SK-N-SH (cell line): ENCODE results near the gene APPL1. TPM values are rescaled to one million over a fixed set of nuclear protein-coding genes. Genes with fewer than 3 reads are reported as not detected.
"Not testable (repeated sequence)": the region's sequence is repeated elsewhere in the genome, so short reads cannot be mapped to it uniquely, and the experiment has no call there.

Source experiments
- CTCF ChIA-PET: fragments of 300-600, 350-600 bp; formaldehyde crosslinking; extraction: SDS; loops from one replicate; lab custom pipeline; 2021; lab: Yijun Ruan, JAX
- POLR2A ChIA-PET: fragments of 350-600 bp; sonication (Branson Sonifier 250); formaldehyde crosslinking; extraction: SDS; loops from one replicate; lab custom pipeline; 2020; ENCODE audit warnings: antibody characterized with exemption, inconsistent platforms; lab: Yijun Ruan, JAX
- DNase-seq: peaks from one replicate; pipeline ENCODE4 v3.0.0; 2012
- H2AFZ ChIP-seq: fragments of 200-600 bp; sonication (generic); 2 replicates; pipeline ENCODE4 v1.8.1; 2016; ENCODE audit warnings: antibody characterized with exemption, mild to moderate bottlenecking, low read depth
- H3F3A ChIP-seq: fragments of 200-600 bp; sonication (generic); replicated peaks from 2 replicates; pipeline ENCODE3; 2016; ENCODE audit warnings: antibody characterized with exemption, mild to moderate bottlenecking; ENCODE audit not compliant: insufficient read depth
- H3K27ac ChIP-seq, 2 experiments: fragments of 200-500 bp in 1 of 2; fragments of 200-600 bp in 1 of 2; sonication (Bioruptor generic) in 1 of 2; sonication (generic), shearing (Covaris generic) in 1 of 2; 2 replicates each; pipeline versions ENCODE4 v1.5.1 to v1.6.1; 2014 to 2016; ENCODE audit warnings: low read depth in 2 of 2, inconsistent platforms in 1 of 2, low read length in 1 of 2, mild to moderate bottlenecking in 1 of 2, mixed read lengths in 1 of 2
- H3K27me3 ChIP-seq: fragments of 200-600 bp; sonication (generic), shearing (Covaris generic); 2 replicates; pipeline ENCODE4 v1.6.1; 2016; ENCODE audit warnings: mixed run types; ENCODE audit not compliant: insufficient read depth
- H3K36me3 ChIP-seq, 2 experiments: fragments of 200-500 bp in 1 of 2; fragments of 200-600 bp in 1 of 2; sonication (Bioruptor generic) in 1 of 2; sonication (generic) in 1 of 2; replicated peaks in 1 of 2; 2 replicates each; pipeline versions ENCODE3 to v1.5.1; 2014 to 2016; ENCODE audit warnings: low read length in 1 of 2, mild to moderate bottlenecking in 1 of 2; ENCODE audit not compliant: insufficient read depth in 2 of 2, control insufficient read depth in 1 of 2
- H3K4me1 ChIP-seq, 2 experiments: fragments of 200-500 bp in 1 of 2; fragments of 200-600 bp in 1 of 2; sonication (Bioruptor generic) in 1 of 2; sonication (generic), shearing (Covaris generic) in 1 of 2; 2 replicates each; pipeline versions ENCODE4 v1.5.1 to v1.6.1; 2014 to 2016; ENCODE audit warnings: low read depth in 1 of 2, low read length in 1 of 2, mixed run types in 1 of 2; ENCODE audit not compliant: insufficient read depth in 2 of 2, control insufficient read depth in 1 of 2
- H3K4me2 ChIP-seq: fragments of 200-600 bp; sonication (generic), shearing (Covaris generic); 2 replicates; pipeline ENCODE4 v1.6.1; 2017; ENCODE audit warnings: mixed run types
- H3K4me3 ChIP-seq, 2 experiments: fragments of 200-500 bp in 1 of 2; fragments of 200-600 bp in 1 of 2; sonication (Bioruptor generic) in 1 of 2; sonication (generic), shearing (Covaris generic) in 1 of 2; 2 replicates each; pipeline versions ENCODE4 v1.5.1 to v1.8.1; 2014 to 2016; ENCODE audit warnings: low read depth in 2 of 2, inconsistent platforms in 1 of 2, low read length in 1 of 2, mild to moderate bottlenecking in 1 of 2, mixed read lengths in 1 of 2, moderate library complexity in 1 of 2
- H3K79me2 ChIP-seq: fragments of 200-600 bp; sonication (generic); 2 replicates; pipeline ENCODE4 v1.8.1; 2017; ENCODE audit warnings: mild to moderate bottlenecking; ENCODE audit not compliant: insufficient read depth
- H3K9ac ChIP-seq: fragments of 200-600 bp; sonication (generic); 2 replicates; pipeline ENCODE4 v1.6.1; 2017; ENCODE audit warnings: mixed run types
- H3K9me2 ChIP-seq: fragments of 200-600 bp; sonication (generic); 2 replicates; pipeline ENCODE4 v1.6.1; 2017; ENCODE audit warnings: mixed run types
- H3K9me3 ChIP-seq: fragments of 200-600 bp; sonication (generic); 2 replicates; pipeline ENCODE4 v1.6.1; 2017; ENCODE audit warnings: mixed run types, mild to moderate bottlenecking, moderate library complexity
- H4K20me1 ChIP-seq: fragments of 200-600 bp; sonication (generic); 2 replicates; pipeline ENCODE4 v1.6.1; 2017; ENCODE audit warnings: mild to moderate bottlenecking, mixed run types; ENCODE audit not compliant: insufficient read depth
- EP300 ChIP-seq, 2 experiments: IDR thresholded peaks; 2 replicates each; pipeline versions ENCODE4 v1.4.0 to v1.6.1; 2012; ENCODE audit warnings: borderline replicate concordance in 1 of 2, low read depth in 1 of 2, low read length in 1 of 2
- FOSL2 ChIP-seq: IDR thresholded peaks from 2 replicates; pipeline ENCODE4 v1.4.0; 2012; ENCODE audit warnings: low read depth, mild to moderate bottlenecking, moderate library complexity, borderline replicate concordance
- JUND ChIP-seq: IDR thresholded peaks from 2 replicates; pipeline ENCODE4 v1.4.0; 2012
- MXI1 ChIP-seq: IDR thresholded peaks from 2 replicates; pipeline ENCODE4 v1.6.1; 2012; ENCODE audit warnings: mild to moderate bottlenecking, low read depth, low read length, improper control_type of control experiment
- RCOR1 ChIP-seq: fragments of 150-350 bp; IDR thresholded peaks from 2 replicates; pipeline ENCODE4 v1.6.1; 2017; ENCODE audit warnings: antibody characterized with exemption, low read length
- RFX5 ChIP-seq: IDR thresholded peaks from 2 replicates; pipeline ENCODE4 v1.6.1; 2012; ENCODE audit warnings: mild to moderate bottlenecking, improper control_type of control experiment, low read length
- ZBTB33 ChIP-seq: IDR thresholded peaks from 2 replicates; pipeline ENCODE4 v1.4.0; 2012; ENCODE audit warnings: low read depth, borderline replicate concordance
- WGBS: methylation state at CpG from one replicate; pipeline ENCODE4 v1.1.6; 2017; ENCODE audit warnings: low lambda C conversion rate; 5-methylcytosine and 5-hydroxymethylcytosine counted together
- polyA plus RNA-seq, 3 experiments: library from polyadenylated mRNA; depleted of rRNA; stranded (reverse); fragments of >200 nt; gene quantifications; 2 replicates each; pipeline ENCODE4 v1.2.3, GENCODE V29; 2012
- TF ChIP-seq, protein P1 (sequence below): fragments of 150-350 bp; IDR thresholded peaks from 2 replicates; pipeline ENCODE4 v1.6.1; 2016; ENCODE audit warnings: mild to moderate bottlenecking, low read depth, low read length
- TF ChIP-seq, protein P2 (sequence below): IDR thresholded peaks from 2 replicates; pipeline ENCODE4 v1.4.0; 2012; ENCODE audit warnings: low read depth, borderline replicate concordance
- TF ChIP-seq, protein P3 (sequence below): IDR thresholded peaks from 2 replicates; pipeline ENCODE4 v1.6.1; 2012; ENCODE audit warnings: mild to moderate bottlenecking, low read depth, low read length, moderate library complexity

The APPL1 gene
- polyA plus RNA-seq, 1 of the 3 experiments (the other 2 are of a cell fraction), result 6.9 TPM

- no peak for DNase-seq
- CTCF ChIA-PET, result no interaction called here
Observed at GRCh38 chr3:57298041-57298440, 70.5 kb downstream of the APPL1 start.

DNA sequence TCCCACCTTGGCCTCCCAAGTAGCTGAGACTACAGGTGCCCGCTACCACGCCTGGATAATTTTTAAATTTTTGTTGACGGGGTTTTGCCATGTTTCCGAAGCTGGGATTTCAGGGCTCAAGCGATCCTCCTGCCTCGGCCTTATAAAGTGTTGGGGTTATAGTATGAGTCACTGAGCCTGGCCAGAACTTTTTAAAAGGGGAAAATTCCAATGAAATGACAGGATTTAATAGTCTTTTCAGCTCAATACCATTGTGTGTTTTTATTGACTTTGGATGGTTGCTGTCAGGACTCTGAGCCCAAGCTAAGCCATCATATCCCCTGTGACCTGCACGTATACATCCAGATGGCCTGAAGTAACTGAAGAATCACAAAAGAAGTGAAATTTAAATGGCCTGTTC lies 76.0 kb downstream of the APPL1 start:
- DNase-seq, H3K27ac ChIP-seq, H3K4me2 ChIP-seq, H3K27me3 ChIP-seq, H3K9me3 ChIP-seq, H4K20me1 ChIP-seq, CTCF ChIA-PET, H3K9me2 ChIP-seq, H3K36me3 ChIP-seq, H3K4me3 ChIP-seq, H3K9ac ChIP-seq, H3F3A ChIP-seq, POLR2A ChIA-PET, H3K4me1 ChIP-seq, H3K79me2 ChIP-seq: not testable (repeated sequence)
- H2AFZ ChIP-seq, result peak overlapping the region; percentile 63; the same call in 1 of the 2 replicates
- 88% methylated on average over 7 of the region's 7 CpGs for WGBS
- 0 out of 2 replicates have a peak, but pooled peaks have one; percentile 15 for TF ChIP-seq FOSL2

More at GRCh38 chr3:57298041-57298440, 70.5 kb downstream of the APPL1 start:
- Histone ChIP-seq H3K9ac (no peak overlapping the region), H2AFZ (no peak overlapping the region), H3K4me2 (no peak overlapping the region), H3K36me3 (no peaks in the 10 kb centered on the region), H4K20me1 (no peaks in the 10 kb centered on the region), H3K9me3 (no peaks in the 10 kb centered on the region), H3K79me2 (no peaks in the 10 kb centered on the region), H3K4me1 (peaks cover 0 to 3% of the 10 kb centered on the region in 2 experiments; a peak in 1 of 4 replicates), H3K27ac (no peak overlapping the region), H3K4me3 (no peak overlapping the region), H3K27me3 (no peaks in the 10 kb centered on the region), H3F3A (no peaks in the 10 kb centered on the region), H3K9me2 (no peaks in the 10 kb centered on the region)
- WGBS, result no CpG with 5 or more reads among the region's 1 CpG
- no peak for TF ChIP-seq RCOR1
- 0 out of 2 replicates have a peak, but pooled peaks have one; percentile 24 for TF ChIP-seq FOSL2
- TF ChIP-seq, protein P1, sequence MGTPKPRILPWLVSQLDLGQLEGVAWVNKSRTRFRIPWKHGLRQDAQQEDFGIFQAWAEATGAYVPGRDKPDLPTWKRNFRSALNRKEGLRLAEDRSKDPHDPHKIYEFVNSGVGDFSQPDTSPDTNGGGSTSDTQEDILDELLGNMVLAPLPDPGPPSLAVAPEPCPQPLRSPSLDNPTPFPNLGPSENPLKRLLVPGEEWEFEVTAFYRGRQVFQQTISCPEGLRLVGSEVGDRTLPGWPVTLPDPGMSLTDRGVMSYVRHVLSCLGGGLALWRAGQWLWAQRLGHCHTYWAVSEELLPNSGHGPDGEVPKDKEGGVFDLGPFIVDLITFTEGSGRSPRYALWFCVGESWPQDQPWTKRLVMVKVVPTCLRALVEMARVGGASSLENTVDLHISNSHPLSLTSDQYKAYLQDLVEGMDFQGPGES, result no peak
- TF ChIP-seq, protein P2, sequence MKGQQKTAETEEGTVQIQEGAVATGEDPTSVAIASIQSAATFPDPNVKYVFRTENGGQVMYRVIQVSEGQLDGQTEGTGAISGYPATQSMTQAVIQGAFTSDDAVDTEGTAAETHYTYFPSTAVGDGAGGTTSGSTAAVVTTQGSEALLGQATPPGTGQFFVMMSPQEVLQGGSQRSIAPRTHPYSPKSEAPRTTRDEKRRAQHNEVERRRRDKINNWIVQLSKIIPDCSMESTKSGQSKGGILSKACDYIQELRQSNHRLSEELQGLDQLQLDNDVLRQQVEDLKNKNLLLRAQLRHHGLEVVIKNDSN, result peak; percentile 63; the same call in 1 of the 2 replicates
- TF ChIP-seq JUND, result 0 out of 2 replicates have a peak, but pooled peaks have one; percentile 19
- no peak for TF ChIP-seq EP300 (IDR thresholded peaks at IDR 0.05; ENCODE audit: borderline replicate concordance in 1 of 2, low read depth in 1 of 2, low read length in 1 of 2)
- POLR2A ChIA-PET, result no interaction called here

- POLR2A ChIA-PET, result no interaction called here
- Histone ChIP-seq H3K79me2 (no peaks in the 10 kb centered on the region), H3K4me1 (no peaks in the 10 kb centered on the region), H3K4me2 (no peak overlapping the region), H3K9me3 (no peaks in the 10 kb centered on the region), H3K27ac (no peak overlapping the region), H3K9ac (no peak overlapping the region), H3F3A (no peaks in the 10 kb centered on the region), H4K20me1 (no peaks in the 10 kb centered on the region), H3K27me3 (0 out of 2 replicates have a peak, but pooled peaks cover 6% of the 10 kb centered on the region), H3K9me2 (no peaks in the 10 kb centered on the region), H3K4me3 (no peak overlapping the region), H2AFZ (no peak overlapping the region), H3K36me3 (no peaks in the 10 kb centered on the region)
- DNase-seq, result no peak
- CTCF ChIA-PET, result interaction anchor here (0.9 kb wide), 1 partner anchor 9 kb away, joined by 3 read pairs; no protein-coding TSS in a partner anchor
- WGBS, result 41% methylated on average over 3 of the region's 3 CpGs
- TF ChIP-seq MXI1 (no peak), RFX5 (no peak), ZBTB33 (no peak), JUND (no peak)
- TF ChIP-seq, protein P3, sequence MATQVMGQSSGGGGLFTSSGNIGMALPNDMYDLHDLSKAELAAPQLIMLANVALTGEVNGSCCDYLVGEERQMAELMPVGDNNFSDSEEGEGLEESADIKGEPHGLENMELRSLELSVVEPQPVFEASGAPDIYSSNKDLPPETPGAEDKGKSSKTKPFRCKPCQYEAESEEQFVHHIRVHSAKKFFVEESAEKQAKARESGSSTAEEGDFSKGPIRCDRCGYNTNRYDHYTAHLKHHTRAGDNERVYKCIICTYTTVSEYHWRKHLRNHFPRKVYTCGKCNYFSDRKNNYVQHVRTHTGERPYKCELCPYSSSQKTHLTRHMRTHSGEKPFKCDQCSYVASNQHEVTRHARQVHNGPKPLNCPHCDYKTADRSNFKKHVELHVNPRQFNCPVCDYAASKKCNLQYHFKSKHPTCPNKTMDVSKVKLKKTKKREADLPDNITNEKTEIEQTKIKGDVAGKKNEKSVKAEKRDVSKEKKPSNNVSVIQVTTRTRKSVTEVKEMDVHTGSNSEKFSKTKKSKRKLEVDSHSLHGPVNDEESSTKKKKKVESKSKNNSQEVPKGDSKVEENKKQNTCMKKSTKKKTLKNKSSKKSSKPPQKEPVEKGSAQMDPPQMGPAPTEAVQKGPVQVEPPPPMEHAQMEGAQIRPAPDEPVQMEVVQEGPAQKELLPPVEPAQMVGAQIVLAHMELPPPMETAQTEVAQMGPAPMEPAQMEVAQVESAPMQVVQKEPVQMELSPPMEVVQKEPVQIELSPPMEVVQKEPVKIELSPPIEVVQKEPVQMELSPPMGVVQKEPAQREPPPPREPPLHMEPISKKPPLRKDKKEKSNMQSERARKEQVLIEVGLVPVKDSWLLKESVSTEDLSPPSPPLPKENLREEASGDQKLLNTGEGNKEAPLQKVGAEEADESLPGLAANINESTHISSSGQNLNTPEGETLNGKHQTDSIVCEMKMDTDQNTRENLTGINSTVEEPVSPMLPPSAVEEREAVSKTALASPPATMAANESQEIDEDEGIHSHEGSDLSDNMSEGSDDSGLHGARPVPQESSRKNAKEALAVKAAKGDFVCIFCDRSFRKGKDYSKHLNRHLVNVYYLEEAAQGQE, result no peak
Observed at GRCh38 chr3:57309769-57310360, 82.3 kb downstream of the APPL1 start.
